Gastrocnemius medialis (tissue), 4 donors: ENCODE data around the gene GHDC. TPM values are rescaled to one million over a fixed set of nuclear protein-coding genes. Genes with fewer than 3 reads are reported as not detected.

Source experiments
- ATAC-seq, 2 donors: fragments of 150-250 bp; one replicate each; pipeline ENCODE4 v1.9.1; 2016
- DNase-seq, 2 donors: peaks; one replicate each; pipeline ENCODE4 v3.0.0-alpha.2; 2019
- H3K27ac ChIP-seq, 4 donors: fragments of 200-600 bp; sonication (generic); 1 replicate in 1 of 4; 2 replicates in 3 of 4; pipeline ENCODE4 v1.5.1; 2016 to 2018; ENCODE audit warnings: mild to moderate bottlenecking in 2 of 4, moderate library complexity in 1 of 4
- H3K27me3 ChIP-seq, 3 donors: fragments of 200-600 bp; sonication (generic) in 2 of 3; 1 replicate in 1 of 3; 2 replicates in 2 of 3; pipeline versions ENCODE4 v1.5.1 to v1.6.0; 2016 to 2019; ENCODE audit warnings: mild to moderate bottlenecking in 1 of 3, moderate library complexity in 1 of 3
- H3K36me3 ChIP-seq, 2 donors: fragments of 200-600 bp; sonication (generic) in 1 of 2; one replicate each; pipeline ENCODE4 v1.5.1; 2017 to 2018
- H3K4me1 ChIP-seq, 2 donors: fragments of 200-600 bp; sonication (generic) in 1 of 2; one replicate each; pipeline ENCODE4 v1.5.1; 2016 to 2017; ENCODE audit warnings: mild to moderate bottlenecking in 2 of 2
- H3K4me3 ChIP-seq, 4 donors: fragments of 200-600 bp; sonication (generic) in 3 of 4; 1 replicate in 1 of 4; 2 replicates in 3 of 4; pipeline ENCODE4 v1.5.1; 2016 to 2019; ENCODE audit warnings: mild to moderate bottlenecking in 2 of 4
- H3K9me3 ChIP-seq, 3 donors: fragments of 200-600 bp; sonication (generic) in 2 of 3; 1 replicate in 1 of 3; 2 replicates in 2 of 3; pipeline ENCODE4 v1.5.1; 2016 to 2019
- CTCF ChIP-seq, 5 experiments: fragments of 450-650 bp in 3 of 5; fragments of 200-600 bp in 2 of 5; sonication (generic) in 2 of 5; IDR thresholded peaks in 4 of 5; conservative IDR thresholded peaks in 1 of 5; 1 replicate in 4 of 5; 2 replicates in 1 of 5; pipeline ENCODE4 v1.5.1; 2016 to 2019; ENCODE audit warnings: antibody characterized with exemption in 5 of 5, mild to moderate bottlenecking in 3 of 5, moderate library complexity in 3 of 5
- POLR2A ChIP-seq, 2 donors: fragments of 450-650 bp; IDR thresholded peaks; one replicate each; pipeline ENCODE4 v1.6.1; 2017; ENCODE audit warnings: antibody characterized with exemption in 2 of 2, mild to moderate bottlenecking in 2 of 2, moderate library complexity in 2 of 2
- in situ Hi-C, 4 donors: fragments of 200-750 bp; cut with MboI; loops; one replicate each; pipeline versions ENCODE4 v1.15.0 to v1.8.0; 2017; ENCODE audit warnings: low sequenced_read_pairs in 4 of 4
- intact Hi-C: fragments of 100-400 bp; cut with DNase I; formaldehyde crosslinking; loops from one replicate; pipeline ENCODE4 v1.15.1; 2023; ENCODE audit warnings: low total_unique reads
- total RNA-seq, 4 donors: library from RNA; depleted of rRNA; stranded (reverse); fragments of >200 nt; gene quantifications; one replicate each; pipeline versions ENCODE4 v1.1.0 to v1.2.3, GENCODE V29; 2016

The GHDC gene
- total RNA-seq, 4 donors from 2014 or later: 13.8 to 20.0 (median 18.2) TPM

GRCh38 chr17:42192189-42193126 is 1.8 kb downstream of the GHDC start:
- H3K27me3 ChIP-seq: no peaks in the 10 kb centered on the region
- peaks cover 16 to 23% of the 10 kb centered on the region in 2 donors for H3K4me1 ChIP-seq
- intact Hi-C loops: loop anchor here (5.0 kb wide), 1 partner anchor 95 kb away; the partner anchor contains the start of gene STAT5A
- no peaks in the 10 kb centered on the region for H3K9me3 ChIP-seq
- TF ChIP-seq CTCF (IDR thresholded peaks at IDR 0.05 in 4 of 5, conservative IDR thresholded peaks at IDR 0.05 in 1 of 5): no peak
- no peak for TF ChIP-seq POLR2A (IDR thresholded peaks at IDR 0.05)
- in situ Hi-C loops: no loop called here
- no peaks in the 10 kb centered on the region for H3K36me3 ChIP-seq
- no peak for DNase-seq
- H3K4me3 ChIP-seq: no peak overlapping the region
- ATAC-seq: no peak
- H3K27ac ChIP-seq: no peak overlapping the region

DNA sequence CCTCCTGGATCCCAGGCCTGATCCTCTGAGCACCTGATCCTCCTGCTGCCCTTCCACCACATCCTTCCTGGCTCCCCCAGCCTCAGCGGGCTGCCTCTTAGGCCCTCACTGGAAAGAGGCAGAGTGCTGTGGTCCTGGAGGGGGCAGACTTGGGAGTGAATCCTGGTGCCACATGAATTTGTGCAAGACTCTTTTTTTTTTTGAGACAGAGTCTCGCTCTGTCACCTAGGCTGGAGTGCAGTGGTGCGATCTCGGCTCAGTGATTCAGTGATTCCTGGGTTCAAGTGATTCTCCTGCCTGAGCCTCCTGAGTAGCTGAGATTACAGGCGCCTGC is 3.1 kb downstream of the GHDC start:
- Histone ChIP-seq H3K27ac (no peak overlapping the region), H3K4me3 (no peak overlapping the region), H3K4me1 (peaks cover 16 to 23% of the 10 kb centered on the region in 2 donors), H3K9me3 (no peaks in the 10 kb centered on the region), H3K27me3 (no peaks in the 10 kb centered on the region), H3K36me3 (no peaks in the 10 kb centered on the region)
- intact Hi-C loops (loop anchor here (5.0 kb wide), 1 partner anchor 96 kb away; the partner anchor contains the start of gene STAT5A), in situ Hi-C loops (no loop called here)
- ATAC-seq (no peak), DNase-seq (no peak)
- TF ChIP-seq POLR2A (IDR thresholded peaks at IDR 0.05): no peak
- no peak for TF ChIP-seq CTCF (IDR thresholded peaks at IDR 0.05 in 4 of 5, conservative IDR thresholded peaks at IDR 0.05 in 1 of 5)

DNA sequence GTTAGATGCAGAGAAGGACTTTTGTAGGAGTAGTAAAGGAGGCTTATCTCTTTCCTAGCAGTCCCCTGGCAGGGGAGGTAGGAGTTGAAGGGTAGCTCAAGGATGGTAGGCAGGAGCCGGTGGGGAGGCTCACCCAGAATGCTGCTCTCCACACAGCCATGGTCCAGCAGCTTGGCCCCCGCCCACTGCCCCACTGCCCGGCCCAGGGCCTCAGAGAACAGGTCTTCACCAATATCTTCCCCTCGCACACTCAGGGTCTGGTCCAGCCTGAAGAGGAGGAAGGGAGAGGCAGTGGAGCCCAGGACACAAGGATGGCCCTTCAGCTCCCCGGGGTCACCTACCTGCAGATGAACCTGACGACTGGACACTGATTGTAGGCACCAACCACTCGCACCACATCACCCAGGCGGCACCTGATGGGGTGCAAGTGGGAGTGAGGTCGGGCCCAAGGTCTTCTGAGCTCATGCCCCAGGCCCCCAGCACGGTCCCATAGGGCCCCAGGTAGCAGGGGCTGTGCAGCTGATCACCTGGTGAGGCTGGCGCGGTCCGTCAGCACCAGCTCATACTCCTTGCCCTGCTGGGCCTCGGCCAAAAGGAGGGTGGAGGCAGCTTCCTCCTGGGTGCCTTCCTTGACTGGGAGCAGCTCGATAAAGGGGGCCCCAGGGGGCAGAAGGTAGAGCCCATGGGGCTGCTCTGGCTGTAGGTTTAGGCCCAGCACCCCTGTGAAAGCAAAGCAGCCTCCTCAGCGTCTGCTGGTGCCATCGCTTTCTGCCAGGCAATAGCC is 3.6 kb downstream of the GHDC start:
- H3K27ac ChIP-seq: no peak overlapping the region
- H3K4me1 ChIP-seq: peaks cover 16 to 23% of the 10 kb centered on the region in 2 donors
- no peak for DNase-seq
- in situ Hi-C loops (no loop called here), intact Hi-C loops (loop anchor here (5.0 kb wide), 1 partner anchor 97 kb away; the partner anchor contains the start of gene STAT5A)
- no peaks in the 10 kb centered on the region for H3K9me3 ChIP-seq
- no peaks in the 10 kb centered on the region for H3K36me3 ChIP-seq
- no peak overlapping the region for H3K4me3 ChIP-seq
- TF ChIP-seq POLR2A (IDR thresholded peaks at IDR 0.05): no peak
- TF ChIP-seq CTCF (IDR thresholded peaks at IDR 0.05 in 4 of 5, conservative IDR thresholded peaks at IDR 0.05 in 1 of 5): no peak
- H3K27me3 ChIP-seq: no peaks in the 10 kb centered on the region
- no peak for ATAC-seq

GRCh38 chr17:42189651-42189965 is 4.7 kb downstream of the GHDC start:
- H3K27ac ChIP-seq: no peak overlapping the region
- DNase-seq: no peak
- no peak overlapping the region for H3K4me3 ChIP-seq
- H3K9me3 ChIP-seq: no peaks in the 10 kb centered on the region
- in situ Hi-C loops (no loop called here), intact Hi-C loops (no loop called here)
- TF ChIP-seq CTCF (IDR thresholded peaks at IDR 0.05 in 4 of 5, conservative IDR thresholded peaks at IDR 0.05 in 1 of 5): no peak
- TF ChIP-seq POLR2A (IDR thresholded peaks at IDR 0.05): no peak
- no peak for ATAC-seq
- H3K27me3 ChIP-seq: no peaks in the 10 kb centered on the region
- H3K36me3 ChIP-seq: no peaks in the 10 kb centered on the region
- H3K4me1 ChIP-seq: peaks cover 13 to 21% of the 10 kb centered on the region in 2 donors
